Kidney (tissue), 14 donors: ENCODE measurements around the gene ASB2. TPM values are rescaled to one million over a fixed set of nuclear protein-coding genes. Genes with fewer than 3 reads are reported as not detected.

Experiments used
- DNase-seq, 5 donors: peaks; one replicate each; pipeline ENCODE4 v3.0.0-alpha.2; 2013 to 2020
- FAIRE-seq: peaks from 2 replicates; lab custom pipeline; 2012; peaks lifted over from hg19 to GRCh38; lab: Jason Lieb, UNC
- H3K27ac ChIP-seq, 2 donors: one replicate each; pipeline ENCODE4 v1.7.0; 2013; ENCODE audit warnings: low read depth in 2 of 2, low read length in 2 of 2, inconsistent platforms in 1 of 2
- H3K27me3 ChIP-seq: one replicate; pipeline ENCODE4 v1.7.1; 2013; ENCODE audit warnings: low read length, inconsistent platforms; ENCODE audit not compliant: control insufficient read depth, insufficient read depth
- H3K36me3 ChIP-seq, 3 donors: one replicate each; pipeline versions ENCODE4 v1.7.0 to v1.7.1; 2013; ENCODE audit warnings: low read length in 3 of 3, control low read depth in 1 of 3, inconsistent platforms in 1 of 3; ENCODE audit not compliant: insufficient read depth in 3 of 3, control insufficient read depth in 2 of 3
- H3K4me1 ChIP-seq, 3 donors: one replicate each; pipeline versions ENCODE4 v1.7.0 to v1.7.1; 2013; ENCODE audit warnings: low read length in 3 of 3, inconsistent platforms in 1 of 3, low read depth in 1 of 3; ENCODE audit not compliant: control insufficient read depth in 2 of 3, insufficient read depth in 2 of 3
- H3K4me3 ChIP-seq, 3 donors: one replicate each; pipeline versions ENCODE4 v1.7.0 to v1.8.1; 2013; ENCODE audit warnings: low read length in 3 of 3, control low read depth in 1 of 3, inconsistent platforms in 1 of 3
- H3K9ac ChIP-seq, 3 donors: one replicate each; pipeline versions ENCODE4 v1.7.0 to v1.7.1; 2013; ENCODE audit warnings: low read length in 3 of 3, control low read depth in 1 of 3, inconsistent platforms in 1 of 3
- H3K9me3 ChIP-seq, 3 donors: one replicate each; pipeline versions ENCODE4 v1.7.0 to v1.7.1; 2013; ENCODE audit warnings: low read length in 3 of 3, control low read depth in 1 of 3, inconsistent platforms in 1 of 3; ENCODE audit not compliant: control insufficient read depth in 2 of 3, insufficient read depth in 1 of 3
- intact Hi-C: fragments of 100-400 bp; cut with DNase I; formaldehyde crosslinking; loops from one replicate; pipeline ENCODE4 v1.11.1; 2022
- polyA plus RNA-seq: library from polyadenylated mRNA; stranded (reverse); fragments of 350-450 nt; fragmentation: Illumina TruSeq; extraction: RNeasy Lipid Tissue Mini Kit (QIAGEN cat#74804); gene quantifications from one replicate; pipeline ENCODE4 v1.2.3, GENCODE V29; 2014; ENCODE audit warnings: low read depth, low replicate concordance; ENCODE audit not compliant: insufficient read depth
- total RNA-seq: library from RNA; stranded (reverse); fragmentation: NEBNext Ultra II Directional; extraction: Animal tissue kit (Norgen Biotek cat#: 25700); gene quantifications from one replicate; pipeline ENCODE4 v1.2.1, GENCODE V29; 2021
- TF ChIP-seq, protein P1 (sequence below): IDR thresholded peaks from 3 replicates; pipeline ENCODE4 v1.5.1; 2012; ENCODE audit warnings: mild to moderate bottlenecking, moderate library complexity, borderline replicate concordance; ENCODE audit not compliant: insufficient read depth; ENCODE audit errors: extremely low read depth
- donor health status: control.
- donor health status: control.
- donor health status: control.
- donor health status: control.
- donor health status: control.
- donor health status: DM: yes; HTN: yes; CAD: no.
- donor health status: Normal renal cell carcinoma (clear cell type).

Gene ASB2
- total and polyA plus RNA-seq, 2 donors from 2014 or later, result 0.97 to 3.7 TPM

DNA sequence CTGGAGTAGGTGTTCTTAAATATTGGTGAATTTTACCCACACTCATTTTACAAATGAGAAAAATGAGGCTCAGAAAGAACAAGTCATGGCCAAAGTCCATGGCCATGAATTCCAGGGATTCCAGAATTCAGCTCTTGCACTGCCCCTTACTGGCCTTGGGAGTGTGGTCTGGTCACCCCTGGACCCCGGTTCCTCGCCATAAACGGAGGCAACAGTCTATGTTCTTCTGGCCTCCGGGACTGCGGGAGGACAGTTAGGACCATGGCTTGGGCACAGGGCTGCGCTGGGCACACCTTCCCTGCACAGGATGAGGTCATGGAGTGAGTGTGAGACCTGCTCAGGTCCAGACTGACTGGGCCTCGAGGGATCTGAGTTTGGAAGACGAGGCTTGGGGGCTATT is 27.6 kb upstream of the ASB2 start:
- TF ChIP-seq, protein P1, sequence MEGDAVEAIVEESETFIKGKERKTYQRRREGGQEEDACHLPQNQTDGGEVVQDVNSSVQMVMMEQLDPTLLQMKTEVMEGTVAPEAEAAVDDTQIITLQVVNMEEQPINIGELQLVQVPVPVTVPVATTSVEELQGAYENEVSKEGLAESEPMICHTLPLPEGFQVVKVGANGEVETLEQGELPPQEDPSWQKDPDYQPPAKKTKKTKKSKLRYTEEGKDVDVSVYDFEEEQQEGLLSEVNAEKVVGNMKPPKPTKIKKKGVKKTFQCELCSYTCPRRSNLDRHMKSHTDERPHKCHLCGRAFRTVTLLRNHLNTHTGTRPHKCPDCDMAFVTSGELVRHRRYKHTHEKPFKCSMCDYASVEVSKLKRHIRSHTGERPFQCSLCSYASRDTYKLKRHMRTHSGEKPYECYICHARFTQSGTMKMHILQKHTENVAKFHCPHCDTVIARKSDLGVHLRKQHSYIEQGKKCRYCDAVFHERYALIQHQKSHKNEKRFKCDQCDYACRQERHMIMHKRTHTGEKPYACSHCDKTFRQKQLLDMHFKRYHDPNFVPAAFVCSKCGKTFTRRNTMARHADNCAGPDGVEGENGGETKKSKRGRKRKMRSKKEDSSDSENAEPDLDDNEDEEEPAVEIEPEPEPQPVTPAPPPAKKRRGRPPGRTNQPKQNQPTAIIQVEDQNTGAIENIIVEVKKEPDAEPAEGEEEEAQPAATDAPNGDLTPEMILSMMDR, result no peak
- FAIRE-seq (no peak), DNase-seq (no peak)
- peaks cover 0 to 4% (median 3%) of the 10 kb centered on the region in 3 donors for H3K4me1 ChIP-seq
- no peak overlapping the region for H3K4me3 ChIP-seq
- H3K9ac ChIP-seq, result no peak overlapping the region
- intact Hi-C loops, result loop anchor here (5.0 kb wide), 1 partner anchor 67 kb away; no protein-coding TSS in a partner anchor
- H3K27ac ChIP-seq, result no peak overlapping the region
- H3K36me3 ChIP-seq, result no peaks in the 10 kb centered on the region
- H3K9me3 ChIP-seq, result no peaks in the 10 kb centered on the region
- H3K27me3 ChIP-seq, result peaks cover 3% of the 10 kb centered on the region

DNA sequence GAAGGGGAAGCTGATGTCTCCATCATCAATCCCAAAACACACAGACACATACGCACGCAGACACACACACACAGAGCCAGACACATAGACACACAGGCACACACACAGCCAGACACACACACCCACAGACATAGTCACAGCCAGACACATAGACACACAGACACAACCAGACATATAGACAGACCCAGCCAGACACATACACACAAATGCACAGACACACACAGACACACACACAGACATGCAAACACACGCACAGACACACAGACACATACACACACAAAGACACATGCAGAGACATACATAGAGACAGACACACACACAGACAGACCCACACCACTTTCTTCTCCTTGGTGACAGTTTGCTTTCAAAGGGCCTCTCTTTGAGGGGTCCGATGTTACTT is 27.0 kb upstream of the ASB2 start:
- H3K36me3 ChIP-seq, result no peaks in the 10 kb centered on the region
- DNase-seq, result no peak
- no peak overlapping the region for H3K27ac ChIP-seq
- intact Hi-C loops, result loop anchor here (5.0 kb wide), 1 partner anchor 66 kb away; no protein-coding TSS in a partner anchor
- H3K27me3 ChIP-seq, result peaks cover 3% of the 10 kb centered on the region
- peaks cover 0 to 4% (median 3%) of the 10 kb centered on the region in 3 donors for H3K4me1 ChIP-seq
- TF ChIP-seq, protein P1, result no peak
- H3K9me3 ChIP-seq, result no peaks in the 10 kb centered on the region
- no peak overlapping the region for H3K9ac ChIP-seq
- no peak for FAIRE-seq
- H3K4me3 ChIP-seq, result no peak overlapping the region

DNA sequence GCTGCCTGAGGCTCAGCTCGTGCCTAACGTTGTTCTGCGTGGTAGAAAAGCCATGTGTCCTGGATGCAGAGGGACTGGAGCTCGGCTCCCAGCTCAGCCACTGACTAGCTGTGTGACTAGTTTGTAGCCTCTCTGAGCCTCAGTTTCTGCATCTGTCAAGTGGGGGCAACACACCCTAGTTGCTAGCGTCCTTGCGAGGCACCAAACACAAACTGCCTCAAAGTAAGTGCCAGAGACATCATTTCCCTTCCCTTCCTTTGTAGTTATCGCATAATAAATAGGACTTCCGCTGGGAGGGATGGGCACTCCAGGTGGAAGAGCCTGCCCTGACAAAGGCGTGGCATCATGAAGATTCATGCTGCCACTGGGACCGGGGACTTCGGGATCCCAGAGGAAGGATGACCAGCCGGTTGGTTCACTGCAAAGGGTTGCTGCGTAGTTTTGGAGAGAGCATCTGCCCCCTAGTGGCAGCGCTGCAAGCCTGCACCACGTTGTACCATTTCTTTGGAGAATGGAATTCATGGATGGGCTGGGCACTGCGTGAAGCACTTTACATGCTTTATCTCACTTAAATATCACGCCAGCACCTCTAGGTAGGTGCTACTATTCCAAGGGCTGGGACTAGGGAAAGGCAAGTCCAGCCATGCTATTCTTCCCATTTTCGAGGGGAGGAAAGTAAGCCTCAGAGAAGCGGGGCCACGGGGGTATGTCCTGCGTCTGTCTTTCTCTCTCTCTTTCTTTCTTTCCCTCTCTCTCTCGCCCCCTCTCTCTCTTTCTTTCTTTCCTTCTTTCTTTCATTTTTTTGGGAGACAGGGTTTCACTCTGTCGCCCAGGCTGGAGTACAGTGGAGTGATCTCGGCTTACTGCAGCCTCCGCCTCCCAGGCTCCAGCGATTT is 25.4 kb upstream of the ASB2 start:
- intact Hi-C loops, result loop anchor here (5.0 kb wide), 1 partner anchor 64 kb away; no protein-coding TSS in a partner anchor
- TF ChIP-seq, protein P1, result peak; percentile 95
- Histone ChIP-seq H3K36me3 (no peaks in the 10 kb centered on the region), H3K9ac (no peak overlapping the region), H3K27me3 (peaks cover 3% of the 10 kb centered on the region), H3K4me3 (no peak overlapping the region), H3K9me3 (no peaks in the 10 kb centered on the region), H3K4me1 (peaks cover 0 to 4% (median 3%) of the 10 kb centered on the region in 3 donors), H3K27ac (no peak overlapping the region)
- DNase-seq, result peak in 4 of 5 donors; percentile 67 to 82 (median 74)
- no peak for FAIRE-seq
